HEK293 (cell line): ENCODE measurements around the gene LPP.

Source experiments
- CTCF ChIP-seq: fragments of 450-650 bp; formaldehyde crosslinking; IDR thresholded peaks from 2 replicates; pipeline ENCODE4 v1.5.1; 2016; ENCODE audit warnings: missing biosample characterization, missing genetic modification characterization
- REPIN1 ChIP-seq: fragments of 450-650 bp; formaldehyde crosslinking; IDR thresholded peaks from 2 replicates; pipeline ENCODE4 v1.5.1; 2017; ENCODE audit warnings: missing biosample characterization, missing genetic modification characterization, low read depth
- SP2 ChIP-seq: fragments of 450-650 bp; formaldehyde crosslinking; IDR thresholded peaks from 2 replicates; pipeline ENCODE4 v1.5.1; 2016; ENCODE audit warnings: missing biosample characterization, missing genetic modification characterization
- ZNF24 ChIP-seq: fragments of 450-650 bp; formaldehyde crosslinking; IDR thresholded peaks from 2 replicates; pipeline ENCODE4 v1.5.1; 2016; ENCODE audit warnings: missing biosample characterization, missing genetic modification characterization
- TF ChIP-seq, protein P1 (sequence below): fragments of 450-650 bp; formaldehyde crosslinking; IDR thresholded peaks from 2 replicates; pipeline ENCODE4 v1.5.1; 2016; ENCODE audit warnings: missing biosample characterization, missing genetic modification characterization
- TF ChIP-seq, protein P2 (sequence below): fragments of 450-650 bp; formaldehyde crosslinking; IDR thresholded peaks from 2 replicates; pipeline ENCODE4 v1.5.1; 2016; ENCODE audit warnings: missing biosample characterization, missing genetic modification characterization

DNA sequence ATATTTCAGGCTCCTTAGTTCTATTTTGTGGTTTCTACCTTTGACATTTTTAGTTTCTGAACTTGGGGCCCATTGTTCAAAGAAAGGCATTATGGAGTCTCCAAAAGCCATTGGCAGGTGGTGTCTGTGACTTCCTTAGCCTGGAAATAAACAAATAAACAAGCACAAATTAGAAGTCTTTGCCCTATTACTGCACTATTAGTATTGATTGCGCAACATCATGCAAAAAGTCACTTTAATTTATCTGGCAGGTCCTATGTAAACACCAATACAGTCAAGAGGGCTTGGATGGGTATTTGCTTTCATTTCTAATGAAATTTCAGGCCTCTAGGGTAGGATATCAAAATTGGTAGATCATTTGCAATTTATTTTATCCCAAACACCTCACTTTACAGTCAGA, 85.6 kb downstream of the LPP start:
- no peak for TF ChIP-seq CTCF
- TF ChIP-seq SP2 (tag by site-specific recombination), result no peak
- TF ChIP-seq REPIN1 (tag by site-specific recombination), result no peak
- TF ChIP-seq, protein P1, sequence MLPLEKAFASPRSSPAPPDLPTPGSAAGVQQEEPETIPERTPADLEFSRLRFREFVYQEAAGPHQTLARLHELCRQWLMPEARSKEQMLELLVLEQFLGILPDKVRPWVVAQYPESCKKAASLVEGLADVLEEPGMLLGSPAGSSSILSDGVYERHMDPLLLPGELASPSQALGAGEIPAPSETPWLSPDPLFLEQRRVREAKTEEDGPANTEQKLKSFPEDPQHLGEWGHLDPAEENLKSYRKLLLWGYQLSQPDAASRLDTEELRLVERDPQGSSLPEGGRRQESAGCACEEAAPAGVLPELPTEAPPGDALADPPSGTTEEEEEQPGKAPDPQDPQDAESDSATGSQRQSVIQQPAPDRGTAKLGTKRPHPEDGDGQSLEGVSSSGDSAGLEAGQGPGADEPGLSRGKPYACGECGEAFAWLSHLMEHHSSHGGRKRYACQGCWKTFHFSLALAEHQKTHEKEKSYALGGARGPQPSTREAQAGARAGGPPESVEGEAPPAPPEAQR (tag by site-specific recombination), result no peak
- TF ChIP-seq, protein P2, sequence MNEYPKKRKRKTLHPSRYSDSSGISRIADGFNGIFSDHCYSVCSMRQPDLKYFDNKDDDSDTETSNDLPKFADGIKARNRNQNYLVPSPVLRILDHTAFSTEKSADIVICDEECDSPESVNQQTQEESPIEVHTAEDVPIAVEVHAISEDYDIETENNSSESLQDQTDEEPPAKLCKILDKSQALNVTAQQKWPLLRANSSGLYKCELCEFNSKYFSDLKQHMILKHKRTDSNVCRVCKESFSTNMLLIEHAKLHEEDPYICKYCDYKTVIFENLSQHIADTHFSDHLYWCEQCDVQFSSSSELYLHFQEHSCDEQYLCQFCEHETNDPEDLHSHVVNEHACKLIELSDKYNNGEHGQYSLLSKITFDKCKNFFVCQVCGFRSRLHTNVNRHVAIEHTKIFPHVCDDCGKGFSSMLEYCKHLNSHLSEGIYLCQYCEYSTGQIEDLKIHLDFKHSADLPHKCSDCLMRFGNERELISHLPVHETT, result no peak
- no peak for TF ChIP-seq ZNF24 (tag by site-specific recombination)
